IMR-90 (cell line): ENCODE data around the gene ZNF564. TPM values are rescaled to one million over a fixed set of nuclear protein-coding genes. Genes with fewer than 3 reads are reported as not detected.

Experiments used
- ATAC-seq: fragments of 200-7000 bp; cut with Tn5 transposase; 2 replicates; pipeline ENCODE4 v1.9.1; 2020; ENCODE audit warnings: low read depth, mild to moderate bottlenecking, moderate library complexity
- BruUV-seq: library from RNA; stranded (reverse); fragments of 400-500 nt; replicated peaks from 2 replicates; lab custom pipeline; 2021; lab: Mats Ljungman, UMichigan
- CTCF ChIA-PET: fragments of 300-600 bp; formaldehyde crosslinking; extraction: SDS; loops from one replicate; lab custom pipeline; 2021; ENCODE audit warnings: antibody characterized with exemption; lab: Yijun Ruan, JAX
- POLR2A ChIA-PET: fragments of 300-600 bp; sonication (Branson Sonifier 250); formaldehyde crosslinking; loops from one replicate; lab custom pipeline; 2022; ENCODE audit warnings: antibody characterized with exemption; ENCODE audit not compliant: unreplicated experiment; lab: Charles Lee
- DNase-seq: peaks from one replicate; pipeline ENCODE4 v3.0.0; 2013
- H2AFZ ChIP-seq: replicated peaks from 2 replicates; pipeline ENCODE3; 2013; ENCODE audit warnings: low read length, mild to moderate bottlenecking; ENCODE audit not compliant: poor library complexity
- H2AK5ac ChIP-seq: 2 replicates; pipeline ENCODE4 v1.6.1; 2013; ENCODE audit warnings: low read depth, low read length, inconsistent platforms
- H2AK9ac ChIP-seq: replicated peaks from 2 replicates; pipeline ENCODE3; 2013; ENCODE audit warnings: mild to moderate bottlenecking, low read depth, low read length, moderate library complexity; ENCODE audit not compliant: poor library complexity
- H2BK120ac ChIP-seq: 2 replicates; pipeline ENCODE4 v1.6.1; 2013; ENCODE audit warnings: low read depth, low read length, inconsistent platforms
- H2BK15ac ChIP-seq: 3 replicates; pipeline ENCODE4 v1.6.1; 2013; ENCODE audit warnings: low read depth, low read length, inconsistent platforms
- H2BK20ac ChIP-seq: 2 replicates; pipeline ENCODE4 v1.6.1; 2013; ENCODE audit warnings: low read depth, mild to moderate bottlenecking, inconsistent platforms, low read length, moderate library complexity
- H2BK5ac ChIP-seq: 2 replicates; pipeline ENCODE4 v1.6.1; 2013; ENCODE audit warnings: mild to moderate bottlenecking, low read depth, low read length, inconsistent platforms; ENCODE audit not compliant: poor library complexity, severe bottlenecking
- H3K14ac ChIP-seq: replicated peaks from 2 replicates; pipeline ENCODE4 v1.6.1; 2013; ENCODE audit warnings: low read depth, low read length, inconsistent platforms
- H3K18ac ChIP-seq: 2 replicates; pipeline ENCODE4 v1.6.1; 2013; ENCODE audit warnings: low read depth, low read length, control low read depth
- H3K23ac ChIP-seq: 2 replicates; pipeline ENCODE4 v1.6.1; 2013; ENCODE audit warnings: low read depth, low read length, inconsistent platforms
- H3K27ac ChIP-seq: 2 replicates; pipeline ENCODE4 v1.5.1; 2013; ENCODE audit warnings: mild to moderate bottlenecking, control low read depth, low read length; ENCODE audit not compliant: insufficient read depth
- H3K27me3 ChIP-seq: 2 replicates; pipeline ENCODE4 v1.6.1; 2013; ENCODE audit warnings: low read length; ENCODE audit not compliant: control insufficient read depth, insufficient read depth
- H3K36me3 ChIP-seq: 2 replicates; pipeline ENCODE4 v1.6.1; 2013; ENCODE audit warnings: low read length, mixed read lengths; ENCODE audit not compliant: control insufficient read depth, insufficient read depth
- H3K4ac ChIP-seq: 2 replicates; pipeline ENCODE4 v1.6.1; 2013; ENCODE audit warnings: low read depth, low read length, inconsistent platforms
- H3K4me1 ChIP-seq: 2 replicates; pipeline ENCODE4 v1.6.1; 2013; ENCODE audit warnings: low read length, mixed read lengths; ENCODE audit not compliant: control insufficient read depth, insufficient read depth
- H3K4me2 ChIP-seq: 2 replicates; pipeline ENCODE4 v1.6.1; 2013; ENCODE audit warnings: low read depth, mild to moderate bottlenecking, control low read depth, low read length, moderate library complexity
- H3K4me3 ChIP-seq: 2 replicates; pipeline ENCODE4 v1.5.1; 2013; ENCODE audit warnings: low read depth, mild to moderate bottlenecking, control low read depth, low read length, moderate library complexity; ENCODE audit not compliant: insufficient read depth
- H3K56ac ChIP-seq: 2 replicates; pipeline ENCODE4 v1.6.1; 2013; ENCODE audit warnings: low read length, inconsistent platforms; ENCODE audit not compliant: insufficient read depth; ENCODE audit errors: extremely low read depth
- H3K79me1 ChIP-seq, 2 experiments: 2 replicates each; pipeline ENCODE4 v1.6.1; 2013; ENCODE audit warnings: low read length in 2 of 2, inconsistent platforms in 1 of 2, low read depth in 1 of 2
- H3K9ac ChIP-seq: 2 replicates; pipeline ENCODE4 v1.6.1; 2013; ENCODE audit warnings: low read depth, low read length, control low read depth
- H3K9me1 ChIP-seq: 2 replicates; pipeline ENCODE4 v1.6.1; 2013; ENCODE audit warnings: low read length, inconsistent platforms; ENCODE audit not compliant: insufficient read depth
- H3K9me3 ChIP-seq: 2 replicates; pipeline ENCODE4 v1.6.1; 2013; ENCODE audit warnings: low read length; ENCODE audit not compliant: control insufficient read depth, insufficient read depth
- H4K20me1 ChIP-seq: 2 replicates; pipeline ENCODE4 v1.6.1; 2013; ENCODE audit warnings: low read length, inconsistent platforms; ENCODE audit not compliant: insufficient read depth
- H4K5ac ChIP-seq: 2 replicates; pipeline ENCODE4 v1.6.1; 2013; ENCODE audit warnings: mild to moderate bottlenecking, low read depth, low read length, control low read depth
- H4K8ac ChIP-seq, 2 experiments: 2 replicates each; pipeline ENCODE4 v1.6.1; 2013; ENCODE audit warnings: low read depth in 2 of 2, low read length in 2 of 2, control low read depth in 1 of 2, inconsistent platforms in 1 of 2
- H4K91ac ChIP-seq: 2 replicates; pipeline ENCODE4 v1.6.1; 2013; ENCODE audit warnings: low read depth, low read length, inconsistent platforms; ENCODE audit not compliant: insufficient read depth
- POLR2A ChIP-seq: IDR thresholded peaks from 2 replicates; pipeline ENCODE4 v1.6.1; 2012; ENCODE audit warnings: mild to moderate bottlenecking, low read depth, low read length
- RCOR1 ChIP-seq: IDR thresholded peaks from 2 replicates; pipeline ENCODE4 v1.6.1; 2012; ENCODE audit warnings: mild to moderate bottlenecking, low read length, improper control_type of control experiment; ENCODE audit not compliant: insufficient replicate concordance
- WGBS, 2 experiments: methylation state at CpG; one replicate each; pipeline versions ENCODE4 v1.1.5 to v1.1.7; 2013; ENCODE audit warnings: missing lambda C conversion rate in 2 of 2; ENCODE audit not compliant: insufficient read length in 1 of 2; ENCODE audit errors: extremely low coverage in 2 of 2; 5-methylcytosine and 5-hydroxymethylcytosine counted together
- dilution Hi-C: fragments of 300-500 bp; cut with HindIII; formaldehyde crosslinking; loops from one replicate; pipeline ENCODE4 v1.14.3; 2018; ENCODE audit warnings: low sequenced_read_pairs; ENCODE audit not compliant: unreplicated experiment
- in situ Hi-C: fragments of 300-500 bp; cut with MboI; formaldehyde crosslinking; loops from 3 replicates; pipeline ENCODE4 v1.14.3; 2019; ENCODE audit warnings: low sequenced_read_pairs, inconsistent platforms, mixed read lengths
- intact Hi-C: fragments of 100-400 bp; cut with micrococcal nuclease; formaldehyde crosslinking; loops from 2 replicates; pipeline ENCODE4 v1.10.0; 2022
- polyA plus RNA-seq, 3 experiments: library from polyadenylated mRNA; depleted of rRNA; stranded (reverse); fragments of >200 nt; gene quantifications; 2 replicates each; pipeline ENCODE4 v1.2.3, GENCODE V29; 2012; ENCODE audit warnings: low replicate concordance in 1 of 3
- total RNA-seq: library from RNA; depleted of rRNA; stranded (reverse); fragments of >200 nt; gene quantifications from 2 replicates; pipeline ENCODE4 v1.2.3, GENCODE V29; 2012

ZNF564 gene
- total and polyA plus RNA-seq, 2 of the 4 experiments (the other 2 are of a cell fraction), result 1.5 to 6.3 TPM

DNA sequence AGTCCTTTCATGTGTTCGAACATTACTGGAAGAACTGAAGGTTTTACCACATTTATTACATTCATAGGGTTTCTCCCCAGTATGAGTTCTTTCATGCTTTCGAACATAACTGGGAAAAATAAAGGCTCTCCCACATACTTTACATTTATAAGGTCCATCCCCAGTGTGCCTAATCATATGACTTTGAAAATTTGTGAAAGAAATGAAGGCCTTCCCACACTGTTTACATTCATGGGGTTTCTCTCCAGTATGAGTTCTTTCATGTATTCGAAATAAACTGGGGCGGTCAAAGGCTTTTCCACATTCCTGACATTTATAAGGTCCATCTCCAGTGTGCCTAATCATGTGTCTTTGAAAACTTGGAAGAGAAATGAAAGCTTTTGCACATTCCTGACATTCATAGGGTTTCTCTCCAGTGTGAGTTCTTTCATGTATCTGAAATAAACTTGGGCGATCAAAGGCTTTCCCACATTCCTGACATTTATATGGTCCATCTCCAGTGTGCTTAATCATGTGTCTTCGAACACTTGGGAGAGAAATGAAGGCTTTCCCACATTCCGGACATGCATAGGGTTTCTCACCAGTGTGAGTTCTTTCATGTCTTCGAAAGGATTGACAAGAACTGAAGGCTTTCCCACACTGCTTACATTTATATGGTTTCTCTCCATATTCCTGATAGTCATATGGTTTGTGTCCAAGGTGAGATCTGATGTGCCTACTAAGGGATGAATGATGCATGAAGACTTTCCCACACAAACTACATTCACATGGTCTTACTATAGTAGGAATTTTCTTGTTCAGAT lies 24.0 kb downstream of the ZNF564 start:
- Histone ChIP-seq H3K4me2 (no peak overlapping the region), H3K9me3 (peaks cover 92% of the 10 kb centered on the region), H3K23ac (no peak overlapping the region), H3K4ac (no peak overlapping the region), H3K27ac (no peak overlapping the region), H4K5ac (no peak overlapping the region), H2AFZ (no peak overlapping the region), H3K4me3 (no peak overlapping the region), H4K8ac (no peak overlapping the region), H2AK9ac (no peak overlapping the region), H3K14ac (no peak overlapping the region), H4K91ac (no peak overlapping the region), H3K36me3 (peaks cover 56% of the 10 kb centered on the region), H3K79me1 (peaks cover 5 to 15% of the 10 kb centered on the region in 2 experiments), H2AK5ac (no peak overlapping the region), H3K9ac (no peak overlapping the region), H3K18ac (no peak overlapping the region), H3K56ac (no peak overlapping the region), H3K27me3 (no peaks in the 10 kb centered on the region), H4K20me1 (no peaks in the 10 kb centered on the region), H2BK15ac (no peak overlapping the region), H3K9me1 (no peaks in the 10 kb centered on the region), H2BK5ac (no peak overlapping the region), H2BK120ac (no peak overlapping the region), H2BK20ac (no peak overlapping the region), H3K4me1 (no peaks in the 10 kb centered on the region)
- BruUV-seq, result no TSS peak
- ChIA-PET CTCF (no interaction called here), POLR2A (no interaction called here)
- no peak for ATAC-seq
- intact Hi-C loops (no loop called here), in situ Hi-C loops (no loop called here), dilution Hi-C loops (no loop called here)
- peak; percentile 41 for DNase-seq
- WGBS, 2 experiments, result 100% methylated on average over 1 of the region's 8 CpGs; no CpG with 5 or more reads in 1 of the 2 experiments
- TF ChIP-seq POLR2A (no peak), RCOR1 (peak; percentile 75)
